Adrenal gland (tissue), 5 donors: ENCODE data around the gene TAS2R4.

Experiments
- POLR2A ChIP-seq, 2 donors: fragments of 450-650 bp; IDR thresholded peaks; one replicate each; pipeline ENCODE4 v1.6.1; 2017; ENCODE audit warnings: antibody characterized with exemption in 2 of 2, mild to moderate bottlenecking in 2 of 2, moderate library complexity in 1 of 2
- TF ChIP-seq, protein P1 (sequence below), 6 experiments: fragments of 450-650 bp in 4 of 6; fragments of 200-600 bp in 2 of 6; sonication (generic) in 1 of 6; IDR thresholded peaks; 1 replicate in 5 of 6; 2 replicates in 1 of 6; pipeline versions ENCODE4 v1.5.1 to v1.8.0; 2016 to 2021; ENCODE audit warnings: antibody characterized with exemption in 6 of 6, mild to moderate bottlenecking in 2 of 6, moderate library complexity in 1 of 6
- donor health status: DM: no; HTN: no; CAD: no.

DNA sequence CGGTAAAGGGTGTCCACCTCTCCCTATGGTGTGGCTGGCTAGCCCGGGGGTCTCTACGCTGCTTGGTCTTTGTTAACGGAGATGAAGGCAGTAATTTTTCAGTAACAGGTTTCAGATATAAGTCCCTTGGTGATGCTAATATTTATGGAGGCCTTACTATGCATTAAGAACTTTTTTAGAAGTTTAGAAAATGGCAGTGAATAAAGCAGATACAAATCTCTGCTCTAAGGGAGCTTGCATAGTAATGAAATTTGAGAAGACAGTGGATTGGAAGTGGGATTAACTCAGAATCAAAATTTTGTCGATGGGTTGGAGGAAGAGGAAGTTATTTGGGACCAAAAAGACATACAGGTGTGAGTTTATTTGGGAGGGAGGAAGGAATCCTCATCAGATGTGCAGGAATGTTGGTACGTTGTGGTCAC lies 37.9 kb upstream of the TAS2R4 start:
- TF ChIP-seq, protein P1, sequence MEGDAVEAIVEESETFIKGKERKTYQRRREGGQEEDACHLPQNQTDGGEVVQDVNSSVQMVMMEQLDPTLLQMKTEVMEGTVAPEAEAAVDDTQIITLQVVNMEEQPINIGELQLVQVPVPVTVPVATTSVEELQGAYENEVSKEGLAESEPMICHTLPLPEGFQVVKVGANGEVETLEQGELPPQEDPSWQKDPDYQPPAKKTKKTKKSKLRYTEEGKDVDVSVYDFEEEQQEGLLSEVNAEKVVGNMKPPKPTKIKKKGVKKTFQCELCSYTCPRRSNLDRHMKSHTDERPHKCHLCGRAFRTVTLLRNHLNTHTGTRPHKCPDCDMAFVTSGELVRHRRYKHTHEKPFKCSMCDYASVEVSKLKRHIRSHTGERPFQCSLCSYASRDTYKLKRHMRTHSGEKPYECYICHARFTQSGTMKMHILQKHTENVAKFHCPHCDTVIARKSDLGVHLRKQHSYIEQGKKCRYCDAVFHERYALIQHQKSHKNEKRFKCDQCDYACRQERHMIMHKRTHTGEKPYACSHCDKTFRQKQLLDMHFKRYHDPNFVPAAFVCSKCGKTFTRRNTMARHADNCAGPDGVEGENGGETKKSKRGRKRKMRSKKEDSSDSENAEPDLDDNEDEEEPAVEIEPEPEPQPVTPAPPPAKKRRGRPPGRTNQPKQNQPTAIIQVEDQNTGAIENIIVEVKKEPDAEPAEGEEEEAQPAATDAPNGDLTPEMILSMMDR (IDR thresholded peaks at IDR 0.05): no peak
- no peak for TF ChIP-seq POLR2A (IDR thresholded peaks at IDR 0.05)
